Measurements from ENCODE around the gene BACE2. TPM values are rescaled to one million over a fixed set of nuclear protein-coding genes. Genes with fewer than 3 reads are reported as not detected.
"Not testable (repeated sequence)": the region's sequence is repeated elsewhere in the genome, so short reads cannot be mapped to it uniquely, and the experiment has no call there.

BACE2 gene
- total and polyA plus RNA-seq, 2 experiments from 2014 or later = 8.8 to 17.5 TPM

- Histone ChIP-seq H3K9me3 (ENCODE audit: low read depth) (no peaks in the 10 kb centered on the region), H3K27ac (no peak overlapping the region), H3K4me1 (ENCODE audit: low read depth) (no peaks in the 10 kb centered on the region), H3K4me3 (no peak overlapping the region), H3K27me3 (no peaks in the 10 kb centered on the region), H3K36me3 (no peaks in the 10 kb centered on the region)
- DNase-seq (ENCODE audit: low read depth in 1 of 2, low spot score in 1 of 2) = no peak
- TF ChIP-seq CTCF (IDR thresholded peaks at IDR 0.05; ENCODE audit: low read depth, low read length) = no peak
Measured at GRCh38 chr21:41189150-41189745, 21.3 kb downstream of the BACE2 start.

GRCh38 chr21:41192552-41192951 is 24.6 kb downstream of the BACE2 start:
- H3K4me1 ChIP-seq (ENCODE audit: low read depth); H3K4me3 ChIP-seq; H3K36me3 ChIP-seq; H3K9me3 ChIP-seq (ENCODE audit: low read depth); H3K27me3 ChIP-seq; DNase-seq (ENCODE audit: low read depth in 1 of 2, low spot score in 1 of 2); H3K27ac ChIP-seq: not testable (repeated sequence)

DNA sequence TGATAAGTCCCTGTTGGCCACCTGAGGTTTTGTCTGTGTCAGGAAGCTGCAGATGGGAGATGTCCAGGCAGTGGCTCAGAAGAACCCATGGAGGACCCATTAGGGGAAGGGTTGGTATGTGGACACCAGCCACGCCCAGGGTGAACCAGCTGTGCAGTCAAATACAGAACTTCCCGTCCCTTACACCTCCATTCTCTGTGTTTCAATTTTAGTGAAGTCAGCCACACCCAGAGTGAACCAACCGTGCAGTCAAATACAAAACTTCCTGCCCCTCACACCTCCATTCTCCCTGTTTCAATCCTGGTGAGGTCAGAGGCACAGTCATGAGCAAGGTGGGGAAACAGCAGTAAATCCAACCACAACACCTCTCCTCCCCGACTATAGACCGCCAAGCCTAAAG is 27.4 kb downstream of the BACE2 start:
- Histone ChIP-seq H3K4me1 (ENCODE audit: low read depth) (no peaks in the 10 kb centered on the region), H3K36me3 (no peaks in the 10 kb centered on the region), H3K4me3 (no peak overlapping the region), H3K9me3 (ENCODE audit: low read depth) (no peaks in the 10 kb centered on the region), H3K27me3 (no peaks in the 10 kb centered on the region), H3K27ac (no peak overlapping the region)
- no peak for DNase-seq (ENCODE audit: low read depth in 1 of 2, low spot score in 1 of 2)
- TF ChIP-seq CTCF (IDR thresholded peaks at IDR 0.05; ENCODE audit: low read depth, low read length) = no peak

GRCh38 chr21:41196993-41197392 is 29.0 kb downstream of the BACE2 start:
- TF ChIP-seq CTCF (IDR thresholded peaks at IDR 0.05; ENCODE audit: low read depth, low read length) = no peak
- H3K4me1 ChIP-seq (ENCODE audit: low read depth) = no peaks in the 10 kb centered on the region
- peak in 1 of 2 donors; percentile 19 for DNase-seq (ENCODE audit: low read depth in 1 of 2, low spot score in 1 of 2)
- H3K4me3 ChIP-seq = no peak overlapping the region
- H3K9me3 ChIP-seq (ENCODE audit: low read depth) = no peaks in the 10 kb centered on the region
- no peaks in the 10 kb centered on the region for H3K36me3 ChIP-seq
- no peak overlapping the region for H3K27ac ChIP-seq
- H3K27me3 ChIP-seq = no peaks in the 10 kb centered on the region

DNA sequence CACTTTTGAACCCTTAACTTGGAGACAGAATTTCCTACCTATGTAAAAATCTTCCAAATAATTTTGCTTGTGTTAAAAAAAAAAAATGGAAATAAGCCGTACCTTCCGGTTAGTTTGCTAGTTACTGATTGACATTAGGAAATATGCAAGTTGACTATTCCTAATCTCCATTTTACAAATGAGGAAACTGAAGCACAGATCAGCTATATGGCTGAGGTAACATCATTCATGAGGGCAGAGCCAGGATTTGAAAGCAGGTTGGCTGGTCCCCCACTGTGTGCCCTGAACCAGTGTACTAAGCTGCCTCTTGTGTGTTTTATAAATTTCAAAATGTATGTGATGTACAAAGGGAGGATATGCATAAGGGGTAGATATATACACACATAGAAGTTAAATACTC is 29.6 kb downstream of the BACE2 start:
- Histone ChIP-seq H3K36me3 (no peaks in the 10 kb centered on the region), H3K27me3 (no peaks in the 10 kb centered on the region), H3K4me1 (ENCODE audit: low read depth) (no peaks in the 10 kb centered on the region), H3K4me3 (no peak overlapping the region), H3K27ac (no peak overlapping the region), H3K9me3 (ENCODE audit: low read depth) (no peaks in the 10 kb centered on the region)
- DNase-seq (ENCODE audit: low read depth in 1 of 2, low spot score in 1 of 2) = no peak
- no peak for TF ChIP-seq CTCF (IDR thresholded peaks at IDR 0.05; ENCODE audit: low read depth, low read length)

DNA sequence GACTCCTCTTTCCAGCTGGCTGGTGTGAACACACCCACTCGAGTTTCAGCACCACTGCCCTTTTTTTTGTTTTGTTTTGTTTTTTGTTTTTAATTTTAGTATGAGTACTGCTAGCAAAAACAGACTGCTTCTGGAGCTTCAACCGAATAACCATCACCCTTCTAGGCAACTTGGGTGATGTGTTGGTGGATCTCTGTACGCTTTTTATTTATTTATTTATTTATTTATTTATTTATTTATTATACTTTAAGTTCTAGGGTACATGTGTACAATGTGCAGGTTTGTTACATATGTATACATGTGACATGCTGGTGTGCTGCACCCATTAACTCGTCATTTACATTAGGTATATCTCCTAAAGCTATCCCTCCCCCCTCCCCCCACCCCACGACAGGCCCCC is 30.7 kb downstream of the BACE2 start:
- H3K27ac ChIP-seq; H3K36me3 ChIP-seq; H3K4me1 ChIP-seq (ENCODE audit: low read depth); H3K4me3 ChIP-seq; DNase-seq (ENCODE audit: low read depth in 1 of 2, low spot score in 1 of 2); H3K9me3 ChIP-seq (ENCODE audit: low read depth); H3K27me3 ChIP-seq: not testable (repeated sequence)

DNA sequence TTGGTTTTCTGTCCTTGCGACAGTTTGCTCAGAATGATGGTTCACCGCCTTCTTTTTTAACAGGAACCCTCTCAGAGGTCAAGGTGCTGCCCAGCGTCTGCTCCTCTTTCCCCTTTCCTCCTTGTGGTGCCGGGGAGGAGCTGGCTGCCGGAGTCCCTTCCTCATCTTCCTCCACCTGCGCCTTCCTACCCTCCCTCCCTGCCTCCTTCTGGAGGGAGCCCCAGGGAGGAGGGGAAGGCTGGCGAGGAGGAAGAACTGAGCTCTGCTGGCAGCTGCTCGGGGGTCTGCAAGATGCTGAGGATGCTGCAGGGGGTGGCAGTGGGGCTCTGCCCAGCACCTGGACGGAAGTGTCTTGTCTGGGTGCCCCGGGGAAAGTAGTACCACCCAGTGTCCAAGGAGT is 31.2 kb downstream of the BACE2 start:
- Histone ChIP-seq H3K27ac (no peak overlapping the region), H3K4me1 (ENCODE audit: low read depth) (no peaks in the 10 kb centered on the region), H3K4me3 (no peak overlapping the region), H3K36me3 (no peaks in the 10 kb centered on the region), H3K9me3 (ENCODE audit: low read depth) (no peaks in the 10 kb centered on the region), H3K27me3 (no peaks in the 10 kb centered on the region)
- DNase-seq (ENCODE audit: low read depth in 1 of 2, low spot score in 1 of 2) = no peak
- TF ChIP-seq CTCF (IDR thresholded peaks at IDR 0.05; ENCODE audit: low read depth, low read length) = no peak
